Dedifferentiated amniotic fluid mesenchymal stem cell (primary cell): ENCODE measurements around the gene GOLGA3.
"Not testable (repeated sequence)": the region's sequence is repeated elsewhere in the genome, so short reads cannot be mapped to it uniquely, and the experiment has no call there.

Experiments used
- DNase-seq: peaks from one replicate; pipeline ENCODE4 v3.0.0-alpha.2; 2016; ENCODE audit errors: extremely low spot score

Gene GOLGA3

GRCh38 chr12:132828706-132829534 lies at the start of gene GOLGA3:
Gene GOLGA3 (minus strand): TSS chr12:132828869. CDS start chr12:132822128, 6,741 bp downstream.
- peak; percentile 88 for DNase-seq

GRCh38 chr12:132874620-132875019 lies 46.0 kb upstream of the GOLGA3 start:
- DNase-seq: not testable (repeated sequence)

GRCh38 chr12:132874175-132874574 lies 45.5 kb upstream of the GOLGA3 start:
- DNase-seq: no peak

GRCh38 chr12:132873724-132874123 lies 45.1 kb upstream of the GOLGA3 start:
- DNase-seq: no peak

GRCh38 chr12:132872975-132873421 lies 44.3 kb upstream of the GOLGA3 start:
- DNase-seq: no peak

- DNase-seq: no peak
Observed at GRCh38 chr12:132872073-132872855, 43.6 kb upstream of the GOLGA3 start.

- DNase-seq: no peak
Observed at GRCh38 chr12:132869551-132869950, 40.9 kb upstream of the GOLGA3 start.

- DNase-seq: peak; percentile 26
Observed at GRCh38 chr12:132866251-132866828, 37.7 kb upstream of the GOLGA3 start.

GRCh38 chr12:132861558-132861957 lies 32.9 kb upstream of the GOLGA3 start:
- no peak for DNase-seq

GRCh38 chr12:132858718-132859266 lies 30.1 kb upstream of the GOLGA3 start:
- DNase-seq: no peak

- DNase-seq: not testable (repeated sequence)
Observed at GRCh38 chr12:132857019-132857418, 28.4 kb upstream of the GOLGA3 start.

GRCh38 chr12:132856581-132856980 lies 27.9 kb upstream of the GOLGA3 start:
- DNase-seq: no peak

- DNase-seq: not testable (repeated sequence)
Observed at GRCh38 chr12:132855211-132855610, 26.5 kb upstream of the GOLGA3 start.

- no peak for DNase-seq
Observed at GRCh38 chr12:132853285-132854092, 24.8 kb upstream of the GOLGA3 start.

GRCh38 chr12:132852496-132852895 lies 23.8 kb upstream of the GOLGA3 start:
- no peak for DNase-seq

GRCh38 chr12:132851465-132851864 lies 22.8 kb upstream of the GOLGA3 start:
- no peak for DNase-seq

- DNase-seq: no peak
Observed at GRCh38 chr12:132850291-132850690, 21.6 kb upstream of the GOLGA3 start.

- DNase-seq: no peak
Observed at GRCh38 chr12:132848521-132848920, 19.9 kb upstream of the GOLGA3 start.

- no peak for DNase-seq
Observed at GRCh38 chr12:132847363-132848356, 19.0 kb upstream of the GOLGA3 start.

- DNase-seq: not testable (repeated sequence)
Observed at GRCh38 chr12:132844681-132845080, 16.0 kb upstream of the GOLGA3 start.
